Natural killer cell (primary cell): Measurements from ENCODE around the gene KCNJ18. TPM values are rescaled to one million over a fixed set of nuclear protein-coding genes. Genes with fewer than 3 reads are reported as not detected.
"Not testable (repeated sequence)": the region's sequence is repeated elsewhere in the genome, so short reads cannot be mapped to it uniquely, and the experiment has no call there.

ENCODE experiments used
- ATAC-seq, 3 donors: fragments of 150-1000 bp in 2 of 3; fragments of 200-7000 bp in 1 of 3; cut with Tn5 transposase; 1 replicate in 1 of 3; 2 replicates in 2 of 3; pipeline ENCODE4 v1.10.0; 2021; ENCODE audit warnings: mild to moderate bottlenecking in 2 of 3, moderate library complexity in 2 of 3
- DNase-seq, 2 donors: peaks; one replicate each; pipeline versions ENCODE4 v3.0.0 to v3.0.0-alpha.2; 2013 to 2021; ENCODE audit warnings: mixed read lengths in 1 of 2
- H3K27ac ChIP-seq: one replicate; pipeline ENCODE4 v1.5.1; 2013; ENCODE audit warnings: mild to moderate bottlenecking, low read length
- H3K27me3 ChIP-seq: one replicate; pipeline ENCODE4 v1.6.1; 2013; ENCODE audit warnings: low read length; ENCODE audit not compliant: control insufficient read depth, insufficient read depth
- H3K36me3 ChIP-seq: one replicate; pipeline ENCODE4 v1.6.1; 2013; ENCODE audit warnings: low read length; ENCODE audit not compliant: control insufficient read depth, insufficient read depth
- H3K4me1 ChIP-seq: one replicate; pipeline ENCODE4 v1.6.1; 2013; ENCODE audit warnings: low read length; ENCODE audit not compliant: control insufficient read depth, insufficient read depth
- H3K4me3 ChIP-seq: one replicate; pipeline ENCODE4 v1.5.1; 2013; ENCODE audit warnings: low read length
- H3K9me3 ChIP-seq: one replicate; pipeline ENCODE4 v1.6.1; 2013; ENCODE audit warnings: low read length; ENCODE audit not compliant: control insufficient read depth, insufficient read depth
- H3K27ac Mint-ChIP-seq, 2 donors: one replicate each; pipeline ENCODE4 v1.8.0; 2022; ENCODE audit warnings: mild to moderate bottlenecking in 2 of 2, mixed read lengths in 2 of 2, moderate library complexity in 1 of 2
- H3K27me3 Mint-ChIP-seq, 2 donors: one replicate each; pipeline ENCODE4 v1.8.0; 2022; ENCODE audit warnings: low read depth in 2 of 2, mixed read lengths in 2 of 2
- H3K36me3 Mint-ChIP-seq: one replicate; pipeline ENCODE4 v1.8.0; 2022; ENCODE audit warnings: mixed read lengths
- H3K4me1 Mint-ChIP-seq, 2 donors: one replicate each; pipeline ENCODE4 v1.8.0; 2022; ENCODE audit warnings: mixed read lengths in 2 of 2
- H3K4me3 Mint-ChIP-seq: one replicate; pipeline ENCODE4 v1.8.0; 2022; ENCODE audit warnings: mild to moderate bottlenecking, moderate library complexity, mixed read lengths
- H3K9me3 Mint-ChIP-seq, 2 donors: one replicate each; pipeline ENCODE4 v1.8.0; 2022; ENCODE audit warnings: mixed read lengths in 2 of 2
- WGBS: methylation state at CpG from one replicate; pipeline ENCODE4 v1.1.7; 2013; ENCODE audit warnings: missing lambda C conversion rate; ENCODE audit not compliant: insufficient coverage; 5-methylcytosine and 5-hydroxymethylcytosine counted together
- intact Hi-C: fragments of 100-400 bp; cut with micrococcal nuclease; formaldehyde crosslinking; loops from one replicate; pipeline ENCODE4 v1.14.2; 2022
- total RNA-seq, 4 donors: library from RNA; stranded (reverse); fragments of 120-200 nt in 1 of 4; gene quantifications; one replicate each; pipeline versions ENCODE4 v1.2.3 to v1.2.4, GENCODE V29; 2013 to 2022
- TF ChIP-seq, protein P1 (sequence below): fragments of 200-600 bp; IDR thresholded peaks from one replicate; pipeline ENCODE4 v1.8.0; 2022; ENCODE audit warnings: antibody characterized with exemption

The KCNJ18 gene
- total RNA-seq, 3 donors from 2014 or later (not counting 1 experiment from before 2014, with no cell fraction given) = not detected

DNA sequence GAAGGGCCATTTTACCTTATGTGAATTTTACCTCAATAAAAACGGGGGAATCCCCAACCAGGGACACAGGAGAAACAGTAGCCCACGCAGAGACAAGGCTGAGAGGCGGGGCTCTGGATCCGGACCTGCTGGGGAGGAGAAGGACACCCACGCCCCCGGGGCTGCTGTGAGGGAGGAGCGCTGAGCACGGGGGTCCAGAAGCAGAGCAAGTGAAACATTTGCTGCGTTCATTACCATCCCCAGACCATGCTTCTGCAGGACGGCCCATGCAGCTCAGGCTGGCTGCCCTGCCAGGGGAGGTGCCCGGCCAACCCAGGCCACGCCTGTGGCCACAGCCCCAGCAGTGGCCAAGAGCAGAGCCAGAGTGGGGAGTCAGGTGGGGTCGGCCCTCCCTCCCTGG, 50.0 kb downstream of the KCNJ18 start:
- intact Hi-C loops = no loop called here
- Histone ChIP-seq H3K4me1 (peaks cover 8% of the 10 kb centered on the region), H3K9me3 (no peaks in the 10 kb centered on the region), H3K36me3 (no peaks in the 10 kb centered on the region), H3K27me3 (no peaks in the 10 kb centered on the region), H3K27ac (no peak overlapping the region), H3K4me3 (no peak overlapping the region)
- Mint-ChIP-seq H3K27me3 (no peaks in the 10 kb centered on the region), H3K27ac (no peak overlapping the region), H3K36me3 (no peaks in the 10 kb centered on the region), H3K9me3 (peaks cover 2 to 3% of the 10 kb centered on the region in 2 donors), H3K4me3 (no peak overlapping the region), H3K4me1 (peaks cover 0 to 9% of the 10 kb centered on the region in 2 donors)
- 70% methylated on average over 10 of the region's 13 CpGs for whole genome bisulfite sequencing
- ATAC-seq (no peak), DNase-seq (no peak)
- TF ChIP-seq, protein P1, sequence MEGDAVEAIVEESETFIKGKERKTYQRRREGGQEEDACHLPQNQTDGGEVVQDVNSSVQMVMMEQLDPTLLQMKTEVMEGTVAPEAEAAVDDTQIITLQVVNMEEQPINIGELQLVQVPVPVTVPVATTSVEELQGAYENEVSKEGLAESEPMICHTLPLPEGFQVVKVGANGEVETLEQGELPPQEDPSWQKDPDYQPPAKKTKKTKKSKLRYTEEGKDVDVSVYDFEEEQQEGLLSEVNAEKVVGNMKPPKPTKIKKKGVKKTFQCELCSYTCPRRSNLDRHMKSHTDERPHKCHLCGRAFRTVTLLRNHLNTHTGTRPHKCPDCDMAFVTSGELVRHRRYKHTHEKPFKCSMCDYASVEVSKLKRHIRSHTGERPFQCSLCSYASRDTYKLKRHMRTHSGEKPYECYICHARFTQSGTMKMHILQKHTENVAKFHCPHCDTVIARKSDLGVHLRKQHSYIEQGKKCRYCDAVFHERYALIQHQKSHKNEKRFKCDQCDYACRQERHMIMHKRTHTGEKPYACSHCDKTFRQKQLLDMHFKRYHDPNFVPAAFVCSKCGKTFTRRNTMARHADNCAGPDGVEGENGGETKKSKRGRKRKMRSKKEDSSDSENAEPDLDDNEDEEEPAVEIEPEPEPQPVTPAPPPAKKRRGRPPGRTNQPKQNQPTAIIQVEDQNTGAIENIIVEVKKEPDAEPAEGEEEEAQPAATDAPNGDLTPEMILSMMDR = no peak

DNA sequence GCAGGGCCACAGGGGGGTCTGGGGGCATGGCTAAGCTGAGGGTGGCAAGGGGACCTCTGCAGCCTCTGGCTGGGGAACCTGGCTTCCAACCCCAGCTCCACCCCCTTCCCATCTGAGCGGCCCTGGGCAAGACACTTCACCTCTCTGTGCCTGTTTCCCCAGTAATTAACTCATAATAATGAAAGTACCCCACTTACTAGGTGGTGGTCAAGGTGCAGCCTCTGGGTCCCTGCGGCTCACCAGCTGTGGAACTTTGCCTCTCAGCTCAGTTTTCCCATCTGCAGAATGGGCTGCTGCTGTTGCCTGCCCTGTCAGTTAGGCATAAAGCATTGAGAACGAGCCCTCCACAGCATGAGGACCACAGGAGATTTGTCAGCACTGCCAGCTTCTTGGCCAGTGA, 51.8 kb downstream of the KCNJ18 start:
- H3K4me3 ChIP-seq, H3K27me3 ChIP-seq, H3K4me1 ChIP-seq, H3K4me3 Mint-ChIP-seq, H3K4me1 Mint-ChIP-seq, H3K27ac Mint-ChIP-seq, ATAC-seq, H3K9me3 Mint-ChIP-seq, H3K36me3 ChIP-seq, H3K27ac ChIP-seq, intact Hi-C loops, H3K9me3 ChIP-seq, DNase-seq, H3K27me3 Mint-ChIP-seq, H3K36me3 Mint-ChIP-seq: not testable (repeated sequence)
- WGBS = no CpG with 5 or more reads among the region's 3 CpGs

DNA sequence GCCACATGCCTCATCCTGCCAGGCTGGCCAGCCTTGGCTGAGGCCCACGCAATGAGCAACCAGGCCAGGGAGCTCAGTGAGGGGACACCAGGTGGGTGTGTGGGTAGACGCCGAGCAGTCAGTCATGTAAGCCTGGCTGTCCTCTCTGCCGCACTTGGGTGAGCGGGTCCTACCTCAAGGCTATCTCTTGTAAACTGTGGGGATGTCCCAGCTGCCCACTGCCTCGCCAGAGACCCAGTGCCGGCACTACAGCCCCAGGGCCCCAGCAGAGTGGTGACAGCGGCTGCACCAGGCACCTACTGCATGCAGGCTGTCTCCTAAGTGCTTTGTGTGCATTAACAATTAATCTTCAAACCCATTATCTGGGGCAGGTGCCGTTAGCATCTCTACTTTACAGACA, 52.3 kb downstream of the KCNJ18 start:
- H3K27me3 Mint-ChIP-seq, ATAC-seq, intact Hi-C loops, H3K27me3 ChIP-seq, H3K4me1 ChIP-seq, H3K9me3 ChIP-seq, H3K27ac ChIP-seq, H3K36me3 Mint-ChIP-seq, H3K4me3 Mint-ChIP-seq, H3K27ac Mint-ChIP-seq, DNase-seq, H3K4me1 Mint-ChIP-seq, H3K36me3 ChIP-seq, H3K9me3 Mint-ChIP-seq, H3K4me3 ChIP-seq: not testable (repeated sequence)
- 32% methylated on average over 2 of the region's 9 CpGs for WGBS

DNA sequence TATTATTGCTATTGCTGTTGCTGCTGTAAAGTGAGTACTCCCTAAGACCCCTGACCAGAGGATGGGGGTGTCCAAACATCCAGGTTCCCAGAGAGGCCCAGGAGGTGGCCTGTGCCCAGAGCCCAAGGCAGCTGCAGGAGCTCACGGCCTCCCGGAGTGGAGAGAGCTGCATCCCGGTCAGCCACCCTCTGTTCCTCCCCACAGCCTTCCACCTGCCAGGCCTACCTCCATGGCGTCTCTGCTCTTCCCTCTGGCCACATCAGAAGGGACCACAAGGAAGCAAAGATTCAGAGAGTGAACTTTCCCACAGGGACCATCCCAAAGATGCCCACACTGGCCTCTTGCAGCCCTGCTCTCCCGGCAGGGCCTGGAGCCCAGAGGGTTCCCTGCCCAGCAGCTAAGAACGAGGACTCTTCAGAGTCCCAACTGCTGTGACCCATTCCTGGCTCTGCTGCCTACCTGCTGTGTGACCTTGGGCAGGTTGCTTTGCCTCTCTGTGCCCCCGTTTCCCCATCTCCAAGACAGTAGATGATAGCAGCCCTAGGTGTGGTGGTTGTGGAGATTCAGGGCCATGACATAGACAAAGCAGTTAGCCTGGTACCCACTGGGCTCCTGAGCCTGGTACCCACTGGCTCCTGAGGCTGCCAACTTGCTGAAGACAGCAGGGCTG, 53.2 kb downstream of the KCNJ18 start:
- H3K9me3 Mint-ChIP-seq, H3K27ac ChIP-seq, H3K27ac Mint-ChIP-seq, H3K27me3 Mint-ChIP-seq, intact Hi-C loops, H3K36me3 ChIP-seq, H3K27me3 ChIP-seq, DNase-seq, H3K4me3 ChIP-seq, H3K9me3 ChIP-seq, H3K4me3 Mint-ChIP-seq, H3K36me3 Mint-ChIP-seq, ATAC-seq, H3K4me1 Mint-ChIP-seq, H3K4me1 ChIP-seq: not testable (repeated sequence)
- 80% methylated on average over 7 of the region's 7 CpGs for WGBS

DNA sequence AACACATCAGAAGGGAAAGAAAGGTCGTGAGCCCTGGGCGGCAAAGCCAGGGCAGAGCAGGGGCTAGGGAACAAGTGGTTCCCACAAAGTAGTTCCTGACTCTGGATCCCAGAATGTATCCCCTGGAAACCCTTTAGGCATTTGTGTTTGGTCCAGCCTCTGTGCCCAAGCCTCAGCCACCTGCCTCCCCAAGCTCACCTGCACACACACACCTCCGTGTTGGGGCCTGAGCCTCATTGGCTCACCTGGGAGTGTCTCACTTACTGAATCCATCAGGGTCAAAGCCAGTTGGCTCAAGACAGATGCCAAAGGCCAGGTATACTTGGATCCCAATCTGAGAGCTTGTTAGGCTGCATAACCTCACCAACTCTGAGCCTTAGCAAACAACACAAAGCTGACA, 54.1 kb downstream of the KCNJ18 start:
- H3K36me3 Mint-ChIP-seq, H3K4me1 Mint-ChIP-seq, H3K27ac ChIP-seq, H3K9me3 ChIP-seq, H3K4me3 Mint-ChIP-seq, H3K27ac Mint-ChIP-seq, H3K27me3 ChIP-seq, H3K27me3 Mint-ChIP-seq, DNase-seq, H3K36me3 ChIP-seq, intact Hi-C loops, ATAC-seq, H3K4me1 ChIP-seq, H3K4me3 ChIP-seq, H3K9me3 Mint-ChIP-seq: not testable (repeated sequence)
- WGBS = 92% methylated on average over 3 of the region's 3 CpGs

DNA sequence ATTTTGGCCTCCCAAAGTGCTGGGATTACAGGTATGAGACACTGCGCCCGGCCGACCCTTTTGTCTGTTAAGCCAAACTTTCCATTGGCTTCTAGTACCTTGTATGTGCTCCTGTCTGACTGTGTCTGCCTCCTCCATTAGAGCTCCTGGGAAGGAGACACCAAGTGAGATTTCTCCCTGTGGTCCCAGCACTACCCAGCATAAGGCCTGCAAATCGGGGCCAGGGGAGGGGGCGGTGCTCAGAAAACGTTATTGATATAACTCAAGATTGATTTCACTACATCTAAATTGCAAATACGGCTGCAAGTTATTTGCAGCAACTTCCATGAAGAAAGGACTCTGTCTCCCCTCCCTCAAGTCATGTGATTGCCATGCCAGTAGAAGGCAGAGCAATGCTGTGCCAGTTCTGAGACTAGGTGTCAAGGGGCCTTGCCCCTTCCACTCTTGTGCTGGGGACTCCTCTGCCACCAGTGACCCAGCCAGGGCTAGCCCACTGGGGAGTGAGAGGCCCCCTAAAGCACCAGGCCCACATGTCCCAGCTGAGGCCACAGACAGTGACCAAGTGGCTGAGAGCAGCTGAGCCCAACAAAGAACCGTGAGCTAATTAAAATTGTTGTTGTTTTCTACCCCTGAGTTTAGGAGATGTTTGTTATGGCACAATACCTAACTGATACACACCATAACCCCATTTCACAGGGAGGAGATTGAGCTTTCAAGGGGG, 55.0 kb downstream of the KCNJ18 start:
- H3K4me1 ChIP-seq, H3K27ac ChIP-seq, H3K27me3 ChIP-seq, H3K36me3 Mint-ChIP-seq, H3K9me3 Mint-ChIP-seq, H3K4me3 Mint-ChIP-seq, H3K4me3 ChIP-seq, H3K27ac Mint-ChIP-seq, intact Hi-C loops, H3K9me3 ChIP-seq, DNase-seq, H3K27me3 Mint-ChIP-seq, H3K4me1 Mint-ChIP-seq, H3K36me3 ChIP-seq, ATAC-seq: not testable (repeated sequence)
- WGBS = 92% methylated on average over 7 of the region's 8 CpGs

DNA sequence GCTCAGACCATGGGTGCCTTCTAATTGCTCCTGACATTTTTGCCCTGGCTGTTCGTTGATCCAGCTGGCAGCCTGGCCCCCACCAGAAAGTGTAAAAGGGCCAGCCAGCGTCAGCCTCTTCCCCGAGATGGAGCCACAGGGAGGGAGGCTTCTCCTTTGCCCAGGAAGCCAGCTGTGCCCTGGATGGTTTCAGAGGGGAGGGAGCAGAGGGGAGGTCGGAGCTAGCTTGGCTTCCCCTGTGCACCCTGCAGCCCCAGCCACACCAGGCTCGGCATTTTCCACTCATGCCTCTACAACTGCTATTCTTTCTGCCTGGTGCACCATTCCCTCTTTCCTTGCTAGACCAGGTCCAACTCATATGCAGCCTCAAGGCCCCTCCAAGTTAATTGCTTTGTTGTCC, 56.4 kb downstream of the KCNJ18 start:
- H3K4me1 ChIP-seq, H3K4me1 Mint-ChIP-seq, intact Hi-C loops, H3K4me3 Mint-ChIP-seq, ATAC-seq, H3K9me3 Mint-ChIP-seq, H3K36me3 Mint-ChIP-seq, DNase-seq, H3K4me3 ChIP-seq, H3K27me3 Mint-ChIP-seq, H3K27ac ChIP-seq, H3K27ac Mint-ChIP-seq, H3K9me3 ChIP-seq, H3K27me3 ChIP-seq, H3K36me3 ChIP-seq: not testable (repeated sequence)
- WGBS = 36% methylated on average over 5 of the region's 5 CpGs
